K562 (cell line): ENCODE measurements around the gene HACL1. TPM values are rescaled to one million over a fixed set of nuclear protein-coding genes. Genes with fewer than 3 reads are reported as not detected.

Experiments
- ARID1B ChIP-seq: fragments of 450-650 bp; IDR thresholded peaks from 2 replicates; pipeline ENCODE4 v1.6.1; 2016; ENCODE audit warnings: antibody characterized with exemption, mild to moderate bottlenecking, inconsistent platforms
- C11orf30 ChIP-seq: fragments of 450-650 bp; IDR thresholded peaks from 2 replicates; pipeline ENCODE4 v1.6.1; 2016; ENCODE audit warnings: low read depth, mild to moderate bottlenecking
- ESRRA ChIP-seq: fragments of 450-650 bp; IDR thresholded peaks from 2 replicates; pipeline ENCODE4 v1.6.1; 2014; ENCODE audit warnings: low read depth, mild to moderate bottlenecking, moderate library complexity, borderline replicate concordance
- FOXJ2 ChIP-seq: fragments of 200-800 bp; sonication (Bioruptor generic); IDR thresholded peaks from 2 replicates; pipeline ENCODE4 v1.6.1; 2016; ENCODE audit warnings: missing genetic modification characterization, missing compliant biosample characterization
- GABPB2 ChIP-seq: fragments of 250-450 bp; sonication (Bioruptor Pico); conservative IDR thresholded peaks from 2 replicates; pipeline ENCODE4 v1.5.1; 2021; ENCODE audit warnings: mild to moderate bottlenecking
- GATAD2A ChIP-seq: fragments of 450-650 bp; IDR thresholded peaks from 2 replicates; pipeline ENCODE4 v1.6.1; 2017
- KAT7 ChIP-seq: sonication (generic); formaldehyde crosslinking; IDR thresholded peaks from 2 replicates; pipeline ENCODE4 v1.8.0; 2022; ENCODE audit warnings: missing genetic modification reagents, mild to moderate bottlenecking, borderline replicate concordance
- NCOA6 ChIP-seq: fragments of 450-650 bp; IDR thresholded peaks from 2 replicates; pipeline ENCODE4 v1.6.1; 2017; ENCODE audit warnings: mild to moderate bottlenecking
- NFATC3 ChIP-seq: fragments of 450-650 bp; IDR thresholded peaks from 2 replicates; pipeline ENCODE4 v1.6.1; 2017; ENCODE audit warnings: mild to moderate bottlenecking
- OTX1 ChIP-seq: fragments of 450-650 bp; formaldehyde crosslinking; IDR thresholded peaks from 2 replicates; pipeline ENCODE4 v1.4.0; 2022; ENCODE audit warnings: mild to moderate bottlenecking
- POLR2B ChIP-seq: fragments of 450-650 bp; IDR thresholded peaks from 2 replicates; pipeline ENCODE4 v1.6.1; 2018; ENCODE audit warnings: low read depth; ENCODE audit not compliant: partially characterized antibody
- POLR3G ChIP-seq: IDR thresholded peaks from 2 replicates; pipeline ENCODE4 v1.6.1; 2011; ENCODE audit not compliant: insufficient read length, insufficient replicate concordance; ENCODE audit errors: extremely low read depth
- PYGO2 ChIP-seq: fragments of 450-650 bp; IDR thresholded peaks from 2 replicates; pipeline ENCODE4 v1.6.1; 2016; ENCODE audit warnings: mild to moderate bottlenecking, missing genetic modification characterization, moderate library complexity, missing compliant biosample characterization
- RFX1 ChIP-seq: fragments of 450-650 bp; IDR thresholded peaks from 2 replicates; pipeline ENCODE4 v1.6.1; 2016; ENCODE audit warnings: mild to moderate bottlenecking, moderate library complexity
- SP1 ChIP-seq: sonication (generic); formaldehyde crosslinking; IDR thresholded peaks from 2 replicates; pipeline ENCODE4 v1.8.1; 2022; ENCODE audit warnings: mild to moderate bottlenecking, missing genetic modification reagents
- THRAP3 ChIP-seq: fragments of 450-650 bp; IDR thresholded peaks from 2 replicates; pipeline ENCODE4 v1.6.1; 2016; ENCODE audit warnings: mild to moderate bottlenecking, inconsistent platforms, borderline replicate concordance
- U2AF2 ChIP-seq: fragments of 200-400 bp; formaldehyde crosslinking; optimal IDR thresholded peaks from 2 replicates; pipeline ENCODE3; 2017; ENCODE audit warnings: low read depth, mild to moderate bottlenecking, low read length
- ZNF121 ChIP-seq: sonication (generic); formaldehyde crosslinking; conservative IDR thresholded peaks from 2 replicates; pipeline ENCODE4 v1.8.0; 2022; ENCODE audit warnings: missing genetic modification reagents
- ZNF263 ChIP-seq: sonication (generic); formaldehyde crosslinking; IDR thresholded peaks from 2 replicates; pipeline ENCODE4 v1.8.0; 2022; ENCODE audit warnings: mild to moderate bottlenecking, missing genetic modification reagents, borderline replicate concordance
- polyA plus RNA-seq, 8 experiments: library from polyadenylated mRNA; depleted of rRNA in 4 of 8; stranded (reverse) in 5 of 8; unstranded in 3 of 8; fragments of >200 nt; fragmentation: Nextera tagmentation in 2 of 8; fragmentation: Illumina TruSeq in 1 of 8; extraction: Ambion mirVana in 2 of 8; extraction: Trizol in 1 of 8; gene quantifications; 2 replicates each; pipeline versions ENCODE4 v1.2.1 to v1.2.3, GENCODE V29; 2011 to 2014; ENCODE audit warnings: inconsistent platforms in 1 of 8, missing spikeins in 1 of 8
- total RNA-seq, 7 experiments: library from RNA; depleted of rRNA in 6 of 7; stranded (reverse); fragments of >200 nt in 6 of 7; fragmentation: Illumina TruSeq in 2 of 7; extraction: Trizol in 2 of 7; gene quantifications; 2 replicates each; pipeline versions ENCODE4 v1.2.1 to v1.2.3, GENCODE V29; 2011 to 2021; ENCODE audit warnings: low replicate concordance in 1 of 7
- TF ChIP-seq, protein P1 (sequence below), 2 experiments: fragments of 150-350 bp in 1 of 2; IDR thresholded peaks; 2 replicates each; pipeline ENCODE4 v1.6.1; 2012 to 2016; ENCODE audit warnings: low read depth in 2 of 2, low read length in 2 of 2, mild to moderate bottlenecking in 1 of 2, moderate library complexity in 1 of 2
- TF ChIP-seq, protein P2 (sequence below): sonication (generic); formaldehyde crosslinking; IDR thresholded peaks from 2 replicates; pipeline ENCODE4 v1.9.0; 2022; ENCODE audit warnings: mild to moderate bottlenecking, missing genetic modification reagents
- TF ChIP-seq, protein P3 (sequence below): sonication (generic); formaldehyde crosslinking; IDR thresholded peaks from 2 replicates; pipeline ENCODE4 v1.8.1; 2022; ENCODE audit warnings: missing genetic modification reagents
- TF ChIP-seq, protein P4 (sequence below): fragments of 250-450 bp; sonication (Bioruptor Pico); IDR thresholded peaks from 2 replicates; pipeline ENCODE4 v1.8.0; 2021; ENCODE audit warnings: moderate library complexity, mild to moderate bottlenecking, inconsistent platforms

HACL1 gene
- total and polyA plus RNA-seq, 9 of the 15 experiments (the other 6 are each of a cell fraction or from before 2014, with no cell fraction given): 18.9 to 61.5 (median 30.5) TPM

DNA sequence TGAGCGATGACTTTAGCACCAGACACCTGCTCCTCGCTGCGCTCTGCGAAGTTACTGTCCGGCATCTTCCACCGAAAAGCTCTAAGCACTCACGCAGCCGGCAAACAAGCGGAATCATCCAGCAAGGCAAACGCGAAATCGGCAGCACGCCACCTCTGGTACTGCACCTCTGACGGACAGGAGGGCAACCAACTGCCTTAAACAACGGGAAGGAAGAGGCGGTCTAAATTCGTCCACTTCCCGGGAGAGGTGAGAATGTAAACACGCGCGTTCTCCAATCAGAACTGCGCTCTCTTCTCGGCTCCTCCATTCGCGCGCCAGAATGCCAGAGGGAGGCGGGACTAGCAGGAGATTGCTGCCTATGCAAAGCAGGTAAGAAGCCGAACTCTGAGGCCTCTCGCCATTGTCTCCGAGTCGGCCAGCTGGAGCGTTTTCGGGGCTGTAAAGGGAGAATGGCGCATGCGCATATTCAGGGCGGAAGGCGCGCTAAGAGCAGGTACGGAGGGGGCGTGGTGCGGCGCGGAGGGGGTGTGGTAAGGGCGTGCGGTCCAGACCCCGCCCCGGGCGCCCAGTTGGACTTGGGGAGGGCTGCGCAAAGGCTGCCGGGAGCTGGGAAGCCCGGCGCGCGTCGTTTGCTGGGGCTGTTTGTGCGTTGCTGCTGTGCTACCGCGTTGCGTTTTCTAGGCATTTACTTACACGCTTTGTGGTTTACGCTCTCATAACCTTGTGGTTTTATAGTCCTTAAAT is at the start of gene HACL1, which contains the start of gene BTD (continued):
- TF ChIP-seq, protein P1, sequence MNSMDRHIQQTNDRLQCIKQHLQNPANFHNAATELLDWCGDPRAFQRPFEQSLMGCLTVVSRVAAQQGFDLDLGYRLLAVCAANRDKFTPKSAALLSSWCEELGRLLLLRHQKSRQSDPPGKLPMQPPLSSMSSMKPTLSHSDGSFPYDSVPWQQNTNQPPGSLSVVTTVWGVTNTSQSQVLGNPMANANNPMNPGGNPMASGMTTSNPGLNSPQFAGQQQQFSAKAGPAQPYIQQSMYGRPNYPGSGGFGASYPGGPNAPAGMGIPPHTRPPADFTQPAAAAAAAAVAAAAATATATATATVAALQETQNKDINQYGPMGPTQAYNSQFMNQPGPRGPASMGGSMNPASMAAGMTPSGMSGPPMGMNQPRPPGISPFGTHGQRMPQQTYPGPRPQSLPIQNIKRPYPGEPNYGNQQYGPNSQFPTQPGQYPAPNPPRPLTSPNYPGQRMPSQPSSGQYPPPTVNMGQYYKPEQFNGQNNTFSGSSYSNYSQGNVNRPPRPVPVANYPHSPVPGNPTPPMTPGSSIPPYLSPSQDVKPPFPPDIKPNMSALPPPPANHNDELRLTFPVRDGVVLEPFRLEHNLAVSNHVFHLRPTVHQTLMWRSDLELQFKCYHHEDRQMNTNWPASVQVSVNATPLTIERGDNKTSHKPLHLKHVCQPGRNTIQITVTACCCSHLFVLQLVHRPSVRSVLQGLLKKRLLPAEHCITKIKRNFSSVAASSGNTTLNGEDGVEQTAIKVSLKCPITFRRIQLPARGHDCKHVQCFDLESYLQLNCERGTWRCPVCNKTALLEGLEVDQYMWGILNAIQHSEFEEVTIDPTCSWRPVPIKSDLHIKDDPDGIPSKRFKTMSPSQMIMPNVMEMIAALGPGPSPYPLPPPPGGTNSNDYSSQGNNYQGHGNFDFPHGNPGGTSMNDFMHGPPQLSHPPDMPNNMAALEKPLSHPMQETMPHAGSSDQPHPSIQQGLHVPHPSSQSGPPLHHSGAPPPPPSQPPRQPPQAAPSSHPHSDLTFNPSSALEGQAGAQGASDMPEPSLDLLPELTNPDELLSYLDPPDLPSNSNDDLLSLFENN (IDR thresholded peaks at IDR 0.05; ENCODE audit: low read depth in 2 of 2, low read length in 2 of 2): peak in 1 of 2 experiments; percentile 66; a peak in 1 of 4 replicates
- no peak for TF ChIP-seq KAT7 (CRISPR knock-in tag)
- TF ChIP-seq ZNF263 (CRISPR knock-in tag): no peak
- 0 out of 2 replicates have a peak, but pooled peaks have one; percentile 65 for TF ChIP-seq GABPB2
- no peak; the same call in 1 of the 2 replicates for TF ChIP-seq ARID1B
- TF ChIP-seq RFX1: no peak
- no peak for TF ChIP-seq U2AF2
- TF ChIP-seq THRAP3: no peak
- TF ChIP-seq ESRRA: peak; percentile 77
- no peak for TF ChIP-seq NCOA6
- TF ChIP-seq ZNF121 (CRISPR knock-in tag): no peak
- TF ChIP-seq, protein P2, sequence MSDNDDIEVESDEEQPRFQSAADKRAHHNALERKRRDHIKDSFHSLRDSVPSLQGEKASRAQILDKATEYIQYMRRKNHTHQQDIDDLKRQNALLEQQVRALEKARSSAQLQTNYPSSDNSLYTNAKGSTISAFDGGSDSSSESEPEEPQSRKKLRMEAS (CRISPR knock-in tag): peak; percentile 67
- no peak for TF ChIP-seq OTX1
- TF ChIP-seq, protein P3, sequence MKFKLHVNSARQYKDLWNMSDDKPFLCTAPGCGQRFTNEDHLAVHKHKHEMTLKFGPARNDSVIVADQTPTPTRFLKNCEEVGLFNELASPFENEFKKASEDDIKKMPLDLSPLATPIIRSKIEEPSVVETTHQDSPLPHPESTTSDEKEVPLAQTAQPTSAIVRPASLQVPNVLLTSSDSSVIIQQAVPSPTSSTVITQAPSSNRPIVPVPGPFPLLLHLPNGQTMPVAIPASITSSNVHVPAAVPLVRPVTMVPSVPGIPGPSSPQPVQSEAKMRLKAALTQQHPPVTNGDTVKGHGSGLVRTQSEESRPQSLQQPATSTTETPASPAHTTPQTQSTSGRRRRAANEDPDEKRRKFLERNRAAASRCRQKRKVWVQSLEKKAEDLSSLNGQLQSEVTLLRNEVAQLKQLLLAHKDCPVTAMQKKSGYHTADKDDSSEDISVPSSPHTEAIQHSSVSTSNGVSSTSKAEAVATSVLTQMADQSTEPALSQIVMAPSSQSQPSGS (CRISPR knock-in tag): no peak
- TF ChIP-seq SP1 (CRISPR knock-in tag): peak; percentile 97
- peak; percentile 97 for TF ChIP-seq POLR2B
- TF ChIP-seq FOXJ2 (tag): peak; percentile 91
- 0 out of 2 replicates have a peak, but pooled peaks have one; percentile 45 for TF ChIP-seq GATAD2A
- no peak for TF ChIP-seq NFATC3
- TF ChIP-seq POLR3G: no peak
- TF ChIP-seq, protein P4, sequence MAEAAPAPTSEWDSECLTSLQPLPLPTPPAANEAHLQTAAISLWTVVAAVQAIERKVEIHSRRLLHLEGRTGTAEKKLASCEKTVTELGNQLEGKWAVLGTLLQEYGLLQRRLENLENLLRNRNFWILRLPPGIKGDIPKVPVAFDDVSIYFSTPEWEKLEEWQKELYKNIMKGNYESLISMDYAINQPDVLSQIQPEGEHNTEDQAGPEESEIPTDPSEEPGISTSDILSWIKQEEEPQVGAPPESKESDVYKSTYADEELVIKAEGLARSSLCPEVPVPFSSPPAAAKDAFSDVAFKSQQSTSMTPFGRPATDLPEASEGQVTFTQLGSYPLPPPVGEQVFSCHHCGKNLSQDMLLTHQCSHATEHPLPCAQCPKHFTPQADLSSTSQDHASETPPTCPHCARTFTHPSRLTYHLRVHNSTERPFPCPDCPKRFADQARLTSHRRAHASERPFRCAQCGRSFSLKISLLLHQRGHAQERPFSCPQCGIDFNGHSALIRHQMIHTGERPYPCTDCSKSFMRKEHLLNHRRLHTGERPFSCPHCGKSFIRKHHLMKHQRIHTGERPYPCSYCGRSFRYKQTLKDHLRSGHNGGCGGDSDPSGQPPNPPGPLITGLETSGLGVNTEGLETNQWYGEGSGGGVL (CRISPR knock-in tag): no peak
- TF ChIP-seq PYGO2 (tag): no peak
- peak; percentile 89 for TF ChIP-seq C11orf30
